ENCODE measurements around the gene HDAC4. TPM values are rescaled to one million over a fixed set of nuclear protein-coding genes. Genes with fewer than 3 reads are reported as not detected.

HDAC4 gene
- total RNA-seq, 1 experiment from 2014 or later = 40.1 TPM

- Histone ChIP-seq H3K27ac (ENCODE audit: low read length) (no peak overlapping the region), H3K4me1 (ENCODE audit: control insufficient read depth, insufficient read depth, low read length) (no peaks in the 10 kb centered on the region; the same call in 1 of the 2 replicates), H3K4me3 (ENCODE audit: low read depth in 2 of 2, low read length in 2 of 2) (no peak overlapping the region), H3K36me3 (ENCODE audit: control insufficient read depth, insufficient read depth, low read length) (no peaks in the 10 kb centered on the region), H3K27me3 (ENCODE audit: control insufficient read depth, insufficient read depth, low read length) (no peaks in the 10 kb centered on the region), H3K9me3 (ENCODE audit: control insufficient read depth, insufficient read depth, low read depth, low read length) (no peaks in the 10 kb centered on the region)
- TF ChIP-seq REST (IDR thresholded peaks at IDR 0.05; ENCODE audit: insufficient read depth in 1 of 2, low read depth in 2 of 2, low read length in 1 of 2) = no peak
- TF ChIP-seq POLR2AphosphoS5 (IDR thresholded peaks at IDR 0.05; ENCODE audit: low read depth, low read length) = no peak
- TF ChIP-seq SIN3A (IDR thresholded peaks at IDR 0.05; ENCODE audit: borderline replicate concordance, insufficient read depth, low read depth, low read length) = no peak
- no peak for TF ChIP-seq TCF7L2 (IDR thresholded peaks at IDR 0.05; ENCODE audit: low read depth, low read length)
- no peak for TF ChIP-seq CTCF (IDR thresholded peaks at IDR 0.05)
- CTCF ChIA-PET = no interaction called here
- POLR2A ChIA-PET = no interaction called here
- BruUV-seq (replicated peaks) = no TSS peak
- in situ Hi-C loops (cut with HindIII; ENCODE audit: low pct_unique_long_range_greater_than_20kb, low sequenced_read_pairs) (no loop called here), intact Hi-C loops (cut with micrococcal nuclease; ENCODE audit: unreplicated experiment) (no loop called here)
- no peak for ATAC-seq
- DNase-seq (ENCODE audit: low read depth, low spot score) = no peak
Observed at GRCh38 chr2:239291475-239292350, 109.1 kb downstream of the HDAC4 start.

GRCh38 chr2:239290618-239291474 lies 110.0 kb downstream of the HDAC4 start:
- DNase-seq (ENCODE audit: low read depth, low spot score) (no peak), ATAC-seq (no peak)
- no peak for TF ChIP-seq TCF7L2 (IDR thresholded peaks at IDR 0.05; ENCODE audit: low read depth, low read length)
- TF ChIP-seq REST (IDR thresholded peaks at IDR 0.05; ENCODE audit: insufficient read depth in 1 of 2, low read depth in 2 of 2, low read length in 1 of 2) = no peak
- TF ChIP-seq CTCF (IDR thresholded peaks at IDR 0.05) = no peak
- no peak for TF ChIP-seq SIN3A (IDR thresholded peaks at IDR 0.05; ENCODE audit: borderline replicate concordance, insufficient read depth, low read depth, low read length)
- no peak for TF ChIP-seq POLR2AphosphoS5 (IDR thresholded peaks at IDR 0.05; ENCODE audit: low read depth, low read length)
- CTCF ChIA-PET = no interaction called here
- H3K27me3 ChIP-seq (ENCODE audit: control insufficient read depth, insufficient read depth, low read length) = no peaks in the 10 kb centered on the region
- H3K27ac ChIP-seq (ENCODE audit: low read length) = no peak overlapping the region
- no TSS peak for BruUV-seq (replicated peaks)
- in situ Hi-C loops (cut with HindIII; ENCODE audit: low pct_unique_long_range_greater_than_20kb, low sequenced_read_pairs) = no loop called here
- intact Hi-C loops (cut with micrococcal nuclease; ENCODE audit: unreplicated experiment) = no loop called here
- POLR2A ChIA-PET = no interaction called here
- H3K36me3 ChIP-seq (ENCODE audit: control insufficient read depth, insufficient read depth, low read length) = no peaks in the 10 kb centered on the region
- no peaks in the 10 kb centered on the region; the same call in 1 of the 2 replicates for H3K4me1 ChIP-seq (ENCODE audit: control insufficient read depth, insufficient read depth, low read length)
- no peak overlapping the region for H3K4me3 ChIP-seq (ENCODE audit: low read depth in 2 of 2, low read length in 2 of 2)
- no peaks in the 10 kb centered on the region for H3K9me3 ChIP-seq (ENCODE audit: control insufficient read depth, insufficient read depth, low read depth, low read length)
